Neural progenitor cell (in vitro differentiated cells): ENCODE measurements around the gene KPNA2. TPM values are rescaled to one million over a fixed set of nuclear protein-coding genes. Genes with fewer than 3 reads are reported as not detected.
"Not testable (repeated sequence)": the region's sequence is repeated elsewhere in the genome, so short reads cannot be mapped to it uniquely, and the experiment has no call there.

ENCODE experiments used
- DNase-seq: peaks from one replicate; pipeline ENCODE4 v3.0.0-alpha.2; 2016; ENCODE audit warnings: low spot score
- H2AFZ ChIP-seq: fragments of 200-600 bp; sonication (generic); replicated peaks from 2 replicates; pipeline ENCODE4 v1.6.1; 2016; ENCODE audit warnings: antibody characterized with exemption
- H3F3A ChIP-seq: fragments of 200-600 bp; sonication (generic); 2 replicates; pipeline ENCODE4 v1.6.1; 2016; ENCODE audit warnings: antibody characterized with exemption, low read depth
- H3K27ac ChIP-seq: fragments of 200-600 bp; sonication (generic); 2 replicates; pipeline ENCODE4 v1.5.1; 2016; ENCODE audit warnings: mild to moderate bottlenecking
- H3K27me3 ChIP-seq: fragments of 200-600 bp; sonication (generic); 2 replicates; pipeline ENCODE4 v1.6.1; 2016; ENCODE audit warnings: mild to moderate bottlenecking, moderate library complexity
- H3K36me3 ChIP-seq: fragments of 200-600 bp; sonication (generic); 2 replicates; pipeline ENCODE4 v1.5.1; 2016
- H3K4me1 ChIP-seq: fragments of 200-600 bp; sonication (generic); 2 replicates; pipeline ENCODE4 v1.6.1; 2016; ENCODE audit warnings: mixed run types
- H3K4me2 ChIP-seq: fragments of 200-600 bp; sonication (generic); 2 replicates; pipeline ENCODE4 v1.6.1; 2016
- H3K4me3 ChIP-seq: fragments of 200-600 bp; sonication (generic); 2 replicates; pipeline ENCODE4 v1.5.1; 2016
- H3K79me2 ChIP-seq: fragments of 200-600 bp; sonication (generic); 2 replicates; pipeline ENCODE4 v1.6.1; 2016; ENCODE audit warnings: low read depth
- H3K9ac ChIP-seq: fragments of 200-600 bp; sonication (generic); 2 replicates; pipeline ENCODE4 v1.6.1; 2016
- H3K9me3 ChIP-seq: fragments of 200-600 bp; sonication (generic); 2 replicates; pipeline ENCODE4 v1.5.1; 2016; ENCODE audit warnings: low read depth
- H4K20me1 ChIP-seq: fragments of 200-600 bp; sonication (generic); 2 replicates; pipeline ENCODE4 v1.6.1; 2016; ENCODE audit warnings: low read depth
- H3K27ac Mint-ChIP-seq: 3 replicates; pipeline ENCODE4 v1.8.0; 2021; ENCODE audit warnings: mixed read lengths
- H3K27me3 Mint-ChIP-seq: 2 replicates; pipeline ENCODE4 v1.8.0; 2022; ENCODE audit warnings: low read depth, mild to moderate bottlenecking, inconsistent platforms, moderate library complexity, mixed read lengths; ENCODE audit not compliant: insufficient read depth
- H3K36me3 Mint-ChIP-seq: 3 replicates; pipeline ENCODE4 v1.8.0; 2021; ENCODE audit warnings: mixed read lengths
- H3K4me1 Mint-ChIP-seq: 3 replicates; pipeline ENCODE4 v1.8.0; 2021; ENCODE audit warnings: mixed read lengths
- H3K4me3 Mint-ChIP-seq: 3 replicates; pipeline ENCODE4 v1.8.0; 2021; ENCODE audit warnings: mild to moderate bottlenecking, moderate library complexity, mixed read lengths
- H3K9me3 Mint-ChIP-seq: 3 replicates; pipeline ENCODE4 v1.8.0; 2020; ENCODE audit warnings: mixed read lengths
- EZH2 ChIP-seq: fragments of 200-600 bp; sonication (generic); IDR thresholded peaks from 2 replicates; pipeline ENCODE4 v1.6.1; 2017; ENCODE audit warnings: antibody characterized with exemption, mild to moderate bottlenecking, moderate library complexity
- EZH2phosphoT487 ChIP-seq: fragments of 200-600 bp; sonication (generic); IDR thresholded peaks from 2 replicates; pipeline ENCODE4 v1.6.1; 2017; ENCODE audit warnings: antibody characterized with exemption
- total RNA-seq: library from RNA; depleted of rRNA; stranded (reverse); fragments of >200 nt; gene quantifications from 2 replicates; pipeline ENCODE4 v1.2.3, GENCODE V29; 2015; ENCODE audit warnings: low replicate concordance
- TF ChIP-seq, protein P1 (sequence below): fragments of 200-600 bp; sonication (generic); IDR thresholded peaks from 2 replicates; pipeline ENCODE4 v1.5.1; 2017; ENCODE audit warnings: antibody characterized with exemption, mild to moderate bottlenecking

Gene KPNA2
- total RNA-seq, 1 donor from 2014 or later, result 549 TPM

DNA sequence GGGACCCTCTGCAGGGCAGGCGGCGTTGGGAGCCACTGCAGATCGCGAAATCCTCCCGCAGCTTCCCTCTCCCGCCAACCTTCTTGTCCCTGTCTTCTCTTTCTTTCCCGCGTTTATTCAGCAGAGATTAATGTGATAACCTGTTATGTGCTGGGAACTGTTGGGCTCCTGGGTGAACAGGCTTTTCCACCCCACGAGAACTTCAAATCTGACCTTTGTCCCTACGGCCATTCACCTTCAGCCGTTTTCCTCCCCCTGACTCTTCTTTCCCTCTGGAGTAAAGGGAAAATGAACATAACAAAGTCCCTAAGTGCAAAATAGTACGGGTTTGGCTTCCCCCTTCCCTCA, 15.2 kb upstream of the KPNA2 start:
- no peak overlapping the region for H3K27ac ChIP-seq
- peaks cover 23% of the 10 kb centered on the region for H3K4me1 Mint-ChIP-seq
- peak overlapping the region; percentile 85 for H2AFZ ChIP-seq
- peak overlapping the region; percentile 12 for H3K9ac ChIP-seq
- H3K27me3 Mint-ChIP-seq, result peaks cover 17% of the 10 kb centered on the region
- peak overlapping the region; percentile 86 for H3K4me3 Mint-ChIP-seq
- no peaks in the 10 kb centered on the region for H3K36me3 ChIP-seq
- no peaks in the 10 kb centered on the region for H3K27me3 ChIP-seq
- H4K20me1 ChIP-seq, result no peaks in the 10 kb centered on the region
- no peaks in the 10 kb centered on the region for H3K4me1 ChIP-seq
- peaks cover 10% of the 10 kb centered on the region for H3K9me3 Mint-ChIP-seq
- H3F3A ChIP-seq, result peaks cover 12% of the 10 kb centered on the region
- H3K27ac Mint-ChIP-seq, result peak overlapping the region; percentile 81
- peak overlapping the region; percentile 51 for H3K4me3 ChIP-seq
- H3K79me2 ChIP-seq, result no peaks in the 10 kb centered on the region
- peaks cover 4% of the 10 kb centered on the region for H3K36me3 Mint-ChIP-seq
- TF ChIP-seq EZH2phosphoT487 (no peak), EZH2 (no peak)
- TF ChIP-seq, protein P1, sequence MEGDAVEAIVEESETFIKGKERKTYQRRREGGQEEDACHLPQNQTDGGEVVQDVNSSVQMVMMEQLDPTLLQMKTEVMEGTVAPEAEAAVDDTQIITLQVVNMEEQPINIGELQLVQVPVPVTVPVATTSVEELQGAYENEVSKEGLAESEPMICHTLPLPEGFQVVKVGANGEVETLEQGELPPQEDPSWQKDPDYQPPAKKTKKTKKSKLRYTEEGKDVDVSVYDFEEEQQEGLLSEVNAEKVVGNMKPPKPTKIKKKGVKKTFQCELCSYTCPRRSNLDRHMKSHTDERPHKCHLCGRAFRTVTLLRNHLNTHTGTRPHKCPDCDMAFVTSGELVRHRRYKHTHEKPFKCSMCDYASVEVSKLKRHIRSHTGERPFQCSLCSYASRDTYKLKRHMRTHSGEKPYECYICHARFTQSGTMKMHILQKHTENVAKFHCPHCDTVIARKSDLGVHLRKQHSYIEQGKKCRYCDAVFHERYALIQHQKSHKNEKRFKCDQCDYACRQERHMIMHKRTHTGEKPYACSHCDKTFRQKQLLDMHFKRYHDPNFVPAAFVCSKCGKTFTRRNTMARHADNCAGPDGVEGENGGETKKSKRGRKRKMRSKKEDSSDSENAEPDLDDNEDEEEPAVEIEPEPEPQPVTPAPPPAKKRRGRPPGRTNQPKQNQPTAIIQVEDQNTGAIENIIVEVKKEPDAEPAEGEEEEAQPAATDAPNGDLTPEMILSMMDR, result no peak
- no peak for DNase-seq
- H3K4me2 ChIP-seq, result peak overlapping the region; percentile 73
- no peaks in the 10 kb centered on the region for H3K9me3 ChIP-seq

DNA sequence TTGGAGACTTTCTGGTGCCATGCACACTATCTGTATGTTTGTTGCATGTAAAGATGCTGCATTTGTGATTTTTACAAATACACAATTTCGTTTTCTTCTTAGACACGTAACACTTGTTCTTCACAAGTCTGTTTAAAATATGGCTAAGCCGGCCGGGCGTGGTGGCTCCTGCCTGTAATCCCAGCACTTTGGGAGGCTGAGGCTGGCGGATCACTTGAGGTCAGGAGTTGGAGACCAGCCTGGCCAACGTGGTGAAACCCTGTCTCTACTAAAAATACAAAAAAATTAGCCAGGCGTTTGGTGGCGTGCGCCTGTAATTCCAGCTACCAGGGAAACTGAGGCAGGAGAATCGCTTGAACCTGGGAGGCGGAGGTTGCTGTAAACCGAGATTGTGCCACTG, 14.7 kb upstream of the KPNA2 start:
- Mint-ChIP-seq H3K4me1 (peaks cover 23% of the 10 kb centered on the region), H3K4me3 (peak overlapping the region; percentile 86), H3K27ac (peak overlapping the region; percentile 81), H3K27me3 (peaks cover 17% of the 10 kb centered on the region)
- not testable (repeated sequence) for H3K9me3 ChIP-seq, H3K27ac ChIP-seq, H3K36me3 Mint-ChIP-seq, H3K4me1 ChIP-seq, H3K9ac ChIP-seq, H3K27me3 ChIP-seq, H3K36me3 ChIP-seq, H4K20me1 ChIP-seq, H3K79me2 ChIP-seq, H3K9me3 Mint-ChIP-seq, DNase-seq
- peak overlapping the region; percentile 85 for H2AFZ ChIP-seq
- peak overlapping the region; percentile 51 for H3K4me3 ChIP-seq
- H3K4me2 ChIP-seq, result peak overlapping the region; percentile 73
- H3F3A ChIP-seq, result peaks cover 12% of the 10 kb centered on the region

DNA sequence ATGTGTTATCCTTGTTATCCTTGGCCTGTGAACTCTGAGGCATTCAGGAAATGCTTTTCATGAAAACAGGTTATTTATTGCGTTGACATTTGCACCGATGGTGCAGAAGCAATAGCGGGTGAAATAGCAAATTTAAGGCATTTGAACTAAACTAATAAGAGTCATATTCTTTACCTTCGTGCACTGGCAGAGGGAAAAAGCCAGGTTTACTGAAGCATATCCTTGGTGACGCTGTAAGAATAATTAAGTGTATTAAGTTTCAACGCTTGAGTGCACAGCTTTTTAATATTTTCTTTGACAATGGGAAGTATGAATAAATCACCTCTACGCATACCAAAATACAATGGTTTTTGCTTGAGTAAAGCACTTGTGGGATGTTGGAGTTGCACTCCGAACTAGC, 13.6 kb upstream of the KPNA2 start:
- Histone ChIP-seq H3K9me3 (no peaks in the 10 kb centered on the region), H3K9ac (no peak overlapping the region), H3F3A (peaks cover 12% of the 10 kb centered on the region), H3K4me2 (no peak overlapping the region), H3K4me1 (no peaks in the 10 kb centered on the region), H4K20me1 (no peaks in the 10 kb centered on the region), H3K79me2 (no peaks in the 10 kb centered on the region), H3K27ac (no peak overlapping the region), H3K4me3 (no peak overlapping the region), H2AFZ (no peak overlapping the region), H3K27me3 (no peaks in the 10 kb centered on the region), H3K36me3 (no peaks in the 10 kb centered on the region)
- Mint-ChIP-seq H3K4me3 (peak overlapping the region; percentile 66), H3K9me3 (peaks cover 10% of the 10 kb centered on the region), H3K4me1 (peaks cover 23% of the 10 kb centered on the region), H3K27ac (no peak overlapping the region), H3K27me3 (peaks cover 17% of the 10 kb centered on the region), H3K36me3 (peaks cover 4% of the 10 kb centered on the region)
- TF ChIP-seq EZH2 (no peak), EZH2phosphoT487 (no peak)
- TF ChIP-seq, protein P1, result no peak
- DNase-seq, result no peak

DNA sequence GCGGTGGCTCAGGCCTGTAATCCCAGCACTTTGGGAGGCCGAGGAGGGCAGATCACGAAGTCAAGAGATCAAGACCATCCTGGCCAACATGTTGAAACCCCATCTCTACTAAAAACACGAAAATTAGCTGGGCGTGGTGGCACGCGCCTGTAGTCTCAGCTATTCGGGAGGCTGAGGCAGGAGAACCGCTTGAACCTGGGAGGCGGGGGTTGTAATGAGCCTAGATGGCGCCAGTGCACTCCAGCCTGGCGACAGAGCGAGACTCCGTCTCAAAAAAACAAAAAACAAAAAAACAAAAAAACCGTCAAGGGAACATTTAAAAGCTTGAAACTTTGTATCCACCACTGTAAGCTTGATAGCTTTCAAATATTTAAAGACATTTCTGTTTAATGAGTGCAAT, 13.0 kb upstream of the KPNA2 start:
- H3K27me3 Mint-ChIP-seq, result peaks cover 17% of the 10 kb centered on the region
- not testable (repeated sequence) for H3K4me1 ChIP-seq, H3K4me3 Mint-ChIP-seq

More for the DNA sequence above, 13.0 kb upstream of the KPNA2 start:
- H3K27ac ChIP-seq, H3K9ac ChIP-seq, H3K9me3 ChIP-seq, H3K4me2 ChIP-seq, H3K27ac Mint-ChIP-seq, H2AFZ ChIP-seq, H3K79me2 ChIP-seq, DNase-seq, H3K36me3 ChIP-seq, H3K9me3 Mint-ChIP-seq, H4K20me1 ChIP-seq, H3K4me3 ChIP-seq, H3K36me3 Mint-ChIP-seq, H3K27me3 ChIP-seq: not testable (repeated sequence)
- H3K4me1 Mint-ChIP-seq, result peaks cover 22% of the 10 kb centered on the region
- H3F3A ChIP-seq, result peaks cover 12% of the 10 kb centered on the region
